ENCODE measurements around the gene STOX2. TPM values are rescaled to one million over a fixed set of nuclear protein-coding genes. Genes with fewer than 3 reads are reported as not detected.
A peak's percentile ranks its signal among the peaks of the same experiment; 100 is the strongest.

STOX2 gene
- total RNA-seq, 1 donor from 2014 or later = 10.0 TPM

DNA sequence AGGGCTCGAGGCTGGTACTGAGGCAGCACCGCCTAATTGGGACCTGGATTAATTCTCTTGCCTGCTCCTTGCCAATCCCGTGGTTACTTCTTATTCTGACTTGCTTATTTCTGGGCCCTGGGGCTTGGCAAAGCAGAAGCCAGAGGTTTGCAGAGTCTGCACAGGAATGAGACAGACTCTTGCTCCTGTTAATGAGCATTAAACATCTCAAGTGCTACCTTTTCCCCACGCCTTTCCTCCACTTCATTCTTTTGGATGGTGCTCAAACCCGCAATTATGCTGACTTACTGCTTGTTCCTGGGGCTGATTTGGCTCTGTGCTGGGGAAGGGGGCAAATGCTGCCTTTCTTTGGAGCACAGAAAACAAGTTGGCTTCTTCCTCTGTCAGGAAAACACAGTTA, 16.5 kb upstream of the STOX2 start:
- DNase-seq (ENCODE audit: low read depth in 2 of 2) = no peak

DNA sequence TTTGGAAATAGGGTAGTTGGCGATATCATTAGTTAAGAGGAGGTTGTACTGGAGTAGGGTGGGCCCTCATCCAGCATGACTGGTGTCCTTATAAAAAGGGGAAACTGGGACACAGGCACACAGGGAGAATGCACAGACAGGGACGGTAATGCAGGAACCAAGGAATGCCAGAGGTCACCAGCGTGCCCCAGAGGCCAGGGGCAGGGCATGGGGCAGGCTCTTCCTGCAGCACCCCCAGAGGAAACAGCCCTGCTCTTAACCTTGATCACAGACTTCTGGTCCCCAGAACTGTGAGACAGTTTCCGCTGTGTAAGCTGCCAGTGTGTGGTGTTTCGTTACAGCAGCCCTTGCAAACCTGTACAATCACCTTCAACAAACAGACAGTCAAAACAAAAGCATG, 15.9 kb upstream of the STOX2 start:
- no peak for DNase-seq (ENCODE audit: low read depth in 2 of 2)

DNA sequence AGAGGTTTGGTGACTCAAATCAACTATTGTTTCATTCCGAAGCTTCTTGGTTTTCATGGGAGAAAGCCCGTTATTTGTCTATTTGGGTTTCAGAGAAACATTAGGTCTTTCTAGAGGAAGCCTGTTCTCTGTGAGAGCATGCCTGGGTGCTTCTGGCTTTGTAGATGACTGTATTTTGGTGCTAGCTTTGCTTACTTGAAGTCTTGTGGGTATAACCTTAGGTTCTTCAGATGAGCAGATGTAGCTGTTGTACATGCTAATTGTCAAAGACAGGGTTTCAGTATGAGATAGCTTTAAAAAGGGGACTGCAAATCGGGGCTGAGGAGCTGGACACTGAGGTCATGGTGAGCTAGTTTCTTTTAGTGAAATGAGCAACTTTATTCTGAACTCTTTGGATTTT, 7.9 kb upstream of the STOX2 start:
- no peak for DNase-seq (ENCODE audit: low read depth in 2 of 2)

DNA sequence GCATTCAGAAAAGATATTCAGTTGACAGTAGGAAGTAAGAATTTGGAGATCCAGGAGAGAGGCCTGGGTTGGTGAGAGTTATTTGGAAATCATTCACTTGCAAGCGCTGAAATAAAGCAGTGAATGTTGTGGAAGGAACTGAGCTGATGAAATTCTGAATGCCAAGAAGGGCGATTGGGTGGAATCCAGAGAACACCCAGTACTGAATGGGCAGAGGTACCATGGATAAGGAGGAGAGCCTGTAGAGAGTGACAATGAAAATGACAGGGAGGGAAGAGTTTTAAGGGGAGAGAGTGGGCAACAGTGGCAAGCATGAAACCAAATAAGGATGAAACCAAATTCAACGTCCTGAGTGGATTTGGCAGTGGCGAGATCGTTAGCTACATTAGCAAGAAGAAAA, 6.7 kb upstream of the STOX2 start:
- no peak for DNase-seq (ENCODE audit: low read depth in 2 of 2)

DNA sequence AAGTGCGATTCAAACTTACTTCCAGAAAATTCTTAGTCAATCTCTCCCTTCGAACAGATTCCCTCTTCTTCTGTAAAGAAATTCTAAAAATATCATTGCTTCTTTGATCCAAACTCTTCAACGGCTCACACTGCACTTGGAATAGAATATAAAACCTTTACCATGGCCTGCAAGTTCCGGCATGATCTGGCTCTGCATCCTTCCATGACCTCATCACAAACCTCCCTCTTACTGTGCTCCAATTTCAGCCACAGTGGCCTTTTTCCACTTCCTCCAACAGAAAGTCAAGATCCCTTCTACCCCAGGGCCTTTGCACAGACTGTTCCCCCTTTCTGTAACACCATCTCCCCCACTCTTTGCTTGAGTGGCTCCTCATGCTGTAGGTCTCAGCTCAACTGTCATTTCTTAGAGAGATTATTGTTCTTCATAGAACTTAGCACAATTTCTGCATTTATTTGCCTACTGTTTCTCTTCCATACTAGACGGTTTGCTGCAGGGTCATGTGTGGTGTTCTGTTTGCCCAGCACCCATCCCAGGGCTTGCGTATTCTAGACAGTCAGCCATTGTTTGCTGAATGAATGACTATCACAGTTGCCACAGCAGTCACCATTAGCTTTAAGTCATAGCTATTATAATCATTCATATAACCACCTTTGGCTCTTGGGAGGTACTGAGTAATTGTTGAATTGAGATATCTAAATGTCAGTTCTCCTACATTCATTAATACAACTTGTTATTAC, 1.9 kb upstream of the STOX2 start:
- no peak for DNase-seq (ENCODE audit: low read depth in 2 of 2)

DNA sequence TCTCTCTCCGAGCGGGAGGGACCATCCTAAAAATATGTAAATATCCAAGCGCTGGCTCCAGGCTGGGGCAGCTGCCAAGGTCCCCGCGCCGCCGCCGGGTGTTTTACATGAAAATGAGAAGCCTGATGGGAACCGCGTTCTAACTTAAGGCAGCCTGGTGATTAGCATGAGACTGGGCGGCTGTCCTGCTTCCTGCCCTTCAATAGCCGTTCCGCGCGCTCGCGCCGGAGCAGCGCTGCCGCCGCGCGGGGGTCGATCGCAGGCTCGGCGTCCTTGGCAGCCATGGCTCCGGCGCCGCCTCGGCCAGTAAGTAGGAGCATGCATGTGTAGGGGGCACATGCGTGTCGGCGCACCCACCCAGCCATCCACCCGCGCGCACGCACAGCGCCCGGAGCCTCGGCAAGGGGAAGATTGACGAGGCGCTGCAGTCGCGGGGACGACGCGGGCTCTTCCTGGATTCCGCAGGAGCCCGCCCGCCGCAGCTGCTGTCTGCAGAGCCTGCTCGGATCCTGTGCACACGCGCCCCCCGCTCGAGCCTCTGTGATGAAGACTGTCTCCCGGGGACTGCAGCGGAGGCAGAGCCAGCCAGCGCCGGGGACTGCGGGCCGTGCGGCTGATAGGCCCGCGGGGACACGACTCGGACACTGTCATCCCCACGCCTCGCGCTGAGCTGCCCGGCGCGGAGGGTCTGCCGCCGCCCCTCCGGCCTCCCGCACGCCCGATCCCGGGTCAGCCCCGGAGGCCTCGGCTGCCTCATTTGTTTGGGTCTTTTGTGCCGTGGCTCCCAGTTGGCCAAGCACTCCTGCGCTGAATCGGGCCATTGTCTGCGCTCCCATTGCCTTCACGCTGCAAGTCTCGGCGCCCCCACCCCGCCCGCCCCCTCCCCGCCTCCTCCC, 734 bp downstream of the STOX2 start:
- DNase-seq (ENCODE audit: low read depth in 2 of 2) = peak; percentile 16 to 46

DNA sequence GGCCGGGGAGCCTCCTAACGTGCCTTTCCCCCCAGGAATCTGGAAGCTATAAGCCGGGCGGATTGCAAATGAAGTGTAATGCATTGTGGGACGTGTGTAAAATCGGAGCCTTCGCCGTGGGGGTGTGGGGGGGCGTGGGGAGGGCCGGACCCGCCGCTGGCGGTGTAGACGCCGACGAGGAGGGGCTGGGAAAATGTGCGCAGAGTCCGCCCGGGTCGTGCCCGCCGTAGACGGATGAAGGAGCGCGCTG, 1.3 kb downstream of the STOX2 start:
- DNase-seq (ENCODE audit: low read depth in 2 of 2) = no peak

DNA sequence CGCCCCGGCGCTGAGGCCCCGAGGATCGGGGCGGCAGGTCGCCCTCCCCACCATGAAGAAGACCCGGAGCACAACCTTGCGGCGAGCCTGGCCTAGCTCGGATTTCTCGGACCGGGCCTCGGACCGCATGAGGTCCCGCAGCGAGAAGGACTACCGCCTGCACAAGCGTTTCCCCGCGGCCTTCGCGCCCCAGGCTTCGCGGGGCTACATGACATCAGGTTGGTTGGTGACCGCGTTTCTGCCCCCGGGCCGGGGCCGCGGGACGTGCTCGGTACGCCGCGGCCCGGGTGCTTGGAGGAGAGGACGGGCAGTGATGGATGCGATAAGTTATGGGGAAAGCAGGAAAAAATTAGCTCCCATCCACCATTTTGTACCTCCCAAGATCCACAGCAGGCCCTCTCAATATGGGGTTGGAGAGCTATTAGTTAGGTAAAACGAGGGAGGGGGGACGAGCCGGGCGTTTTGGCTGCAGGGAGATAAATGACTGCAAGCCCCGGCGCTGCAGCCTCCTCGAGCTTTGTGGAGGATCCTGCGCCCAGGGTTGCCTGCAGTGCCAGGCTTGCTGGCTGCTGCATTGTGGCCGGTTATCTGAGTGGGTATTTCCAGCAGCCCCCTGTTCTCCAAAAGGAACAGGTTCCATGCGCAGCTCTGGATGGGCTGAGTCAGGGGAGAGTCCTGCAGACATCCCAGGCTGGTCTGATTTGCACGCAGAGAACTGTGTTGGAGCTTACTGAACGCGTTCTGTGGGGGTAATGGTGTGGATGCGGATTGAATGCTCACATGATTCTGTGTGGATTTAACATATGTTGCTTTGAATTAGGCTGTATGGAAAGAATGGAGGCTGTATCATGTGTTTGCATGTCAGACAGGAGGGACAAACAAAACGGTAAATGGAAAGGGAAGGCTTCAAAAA, 1.9 kb downstream of the STOX2 start:
- no peak for DNase-seq (ENCODE audit: low read depth in 2 of 2)

DNA sequence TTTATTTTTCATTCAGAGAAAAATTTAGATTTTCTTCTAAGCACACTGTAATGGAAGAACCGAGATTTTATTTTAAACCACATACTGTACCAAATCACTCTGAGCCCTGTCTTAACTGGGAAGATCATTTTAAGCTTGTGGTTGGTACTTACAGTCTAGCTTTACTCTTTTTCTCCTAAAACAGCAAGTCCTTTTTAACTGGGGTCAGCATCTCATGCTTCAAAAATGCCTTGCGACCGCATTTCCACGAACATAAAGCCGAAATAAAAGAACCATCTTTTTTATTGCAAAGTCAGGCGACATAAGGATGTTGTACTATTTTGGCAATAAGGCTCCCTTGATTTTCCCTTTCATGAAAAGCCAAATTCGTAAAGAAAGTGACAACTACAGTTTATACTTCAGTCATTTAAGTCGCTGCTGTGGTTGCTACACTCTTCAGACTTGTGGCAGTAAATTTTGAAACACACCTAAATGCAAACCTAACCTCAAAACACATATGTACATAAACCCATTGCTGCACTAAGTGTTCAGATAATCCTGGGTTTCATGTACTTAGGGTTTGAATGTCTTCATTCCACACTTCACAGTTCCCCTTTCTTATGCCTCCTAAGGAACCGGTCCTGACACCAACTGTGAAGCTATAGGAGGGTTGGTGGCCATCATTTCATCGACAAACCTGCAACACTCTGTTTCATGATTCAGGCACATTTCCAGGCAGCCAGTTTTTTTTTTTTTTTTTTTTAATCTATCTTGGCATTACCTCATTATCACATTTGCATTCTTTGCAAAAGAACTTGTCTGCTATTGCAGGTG, 3.0 kb downstream of the STOX2 start:
- DNase-seq (ENCODE audit: low read depth in 2 of 2) = no peak

DNA sequence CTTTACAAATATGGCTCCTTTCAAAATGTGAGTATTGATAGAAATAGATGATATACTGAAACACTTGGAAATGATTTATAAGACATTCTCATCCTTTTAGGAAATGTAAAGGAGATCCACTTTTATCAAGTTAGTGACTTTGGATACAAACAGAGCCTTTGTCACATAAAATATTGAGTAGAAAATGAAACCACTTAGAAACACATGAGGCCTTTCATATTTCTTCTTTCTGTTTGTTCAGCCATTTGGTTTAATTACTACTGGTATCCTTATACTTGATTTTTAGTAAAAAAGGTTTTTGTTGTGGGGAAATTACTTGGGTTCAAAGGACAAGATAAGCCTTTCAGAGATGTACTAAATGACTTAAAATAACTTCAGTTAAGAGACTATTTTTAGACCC, 4.1 kb downstream of the STOX2 start:
- no peak for DNase-seq (ENCODE audit: low read depth in 2 of 2)

DNA sequence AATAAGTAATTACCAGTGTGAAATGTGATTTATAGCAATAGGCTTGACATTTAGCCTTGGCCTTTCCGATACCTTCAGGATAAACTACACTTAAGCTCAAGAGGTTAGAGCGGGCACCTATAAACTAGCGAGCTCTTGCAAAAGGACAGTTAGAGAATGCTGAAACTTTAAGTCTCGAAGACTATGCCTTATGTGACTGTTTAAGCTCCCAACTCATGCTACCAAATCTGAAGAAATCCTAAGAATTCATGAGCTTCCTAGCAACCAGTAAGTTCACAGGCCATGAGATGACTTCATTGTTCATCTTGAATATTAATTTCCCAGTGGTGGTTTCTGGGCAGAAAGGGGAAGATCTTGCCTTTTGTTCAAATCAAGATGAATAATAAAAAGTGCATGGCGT, 4.7 kb downstream of the STOX2 start:
- no peak for DNase-seq (ENCODE audit: low read depth in 2 of 2)

DNA sequence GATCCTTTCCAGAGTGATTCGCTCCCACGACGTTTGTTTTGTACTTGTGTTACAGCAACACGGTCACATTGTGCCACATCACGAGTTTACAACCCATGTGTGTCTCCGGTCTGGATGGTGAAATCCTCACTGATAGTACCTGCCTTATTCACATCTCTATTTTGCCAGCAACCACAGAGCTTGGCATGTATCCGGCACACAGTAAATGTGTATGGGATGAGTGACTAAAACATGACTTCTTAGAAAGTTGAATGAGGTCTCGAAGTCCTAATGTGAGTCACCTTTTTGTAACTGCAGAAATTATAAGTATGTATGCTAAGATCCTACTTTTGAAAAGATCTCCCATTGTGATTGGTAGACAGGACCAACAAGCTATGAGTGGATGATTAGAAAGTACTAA, 7.5 kb downstream of the STOX2 start:
- no peak for DNase-seq (ENCODE audit: low read depth in 2 of 2)

DNA sequence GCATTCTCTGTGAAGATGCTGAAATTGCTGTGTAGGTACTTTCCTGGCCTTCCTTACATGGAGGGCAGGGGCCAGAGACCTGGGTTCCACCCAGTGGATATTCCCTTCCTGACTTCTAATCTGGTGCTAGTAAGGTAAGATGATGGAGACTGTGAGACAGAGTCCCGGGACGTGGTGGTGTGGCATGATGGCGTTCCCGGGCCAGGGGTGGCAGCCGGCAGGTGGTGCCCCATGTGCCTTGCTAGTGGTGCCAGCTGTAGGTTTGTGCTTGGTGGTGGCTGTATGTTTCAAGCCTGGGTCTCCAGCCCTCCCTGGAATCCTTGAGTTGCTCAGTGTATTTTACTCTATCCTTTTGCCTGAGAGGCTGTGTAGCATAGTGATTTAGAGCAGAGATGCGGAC, 10.9 kb downstream of the STOX2 start:
- DNase-seq (ENCODE audit: low read depth in 2 of 2) = no peak

DNA sequence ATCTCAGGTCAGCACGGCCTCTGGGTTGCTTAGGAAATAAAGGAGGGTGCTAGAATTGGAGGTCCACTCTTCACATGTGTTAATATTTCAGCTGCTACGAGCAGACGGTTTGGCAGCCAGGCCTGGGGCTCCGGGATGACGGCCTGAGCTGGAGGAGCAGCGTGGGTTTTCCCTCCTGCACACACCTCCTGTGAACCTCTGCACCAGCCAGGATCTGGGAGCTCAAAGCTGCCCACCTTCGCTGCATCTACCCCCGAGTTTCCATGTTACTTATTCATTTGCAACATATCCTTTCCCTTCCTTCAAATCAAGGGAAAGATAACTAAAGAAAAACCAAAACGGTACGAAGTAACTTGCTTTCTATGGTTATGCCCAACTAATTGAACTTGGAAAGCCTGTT, 13.6 kb downstream of the STOX2 start:
- DNase-seq (ENCODE audit: low read depth in 2 of 2) = no peak

DNA sequence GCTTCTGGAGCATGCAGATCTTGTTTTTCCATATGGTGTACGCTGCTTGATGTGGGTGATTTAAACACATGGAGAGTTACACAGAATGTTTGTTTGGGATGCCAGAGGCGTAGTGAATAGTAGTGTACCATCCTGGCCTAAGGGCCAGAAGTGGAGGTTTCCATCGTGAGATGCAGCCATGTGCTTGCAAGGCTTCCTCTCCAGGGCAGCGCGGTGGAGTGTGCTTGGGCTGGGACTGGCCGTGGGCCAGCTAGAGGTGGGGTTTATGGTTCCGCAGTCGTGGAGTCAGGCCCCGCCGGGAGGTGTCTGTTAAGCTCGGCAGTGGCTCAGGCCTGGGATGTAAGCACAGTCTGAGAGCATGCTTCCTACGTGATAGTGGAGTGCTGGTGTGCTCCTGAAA, 14.0 kb downstream of the STOX2 start:
- DNase-seq (ENCODE audit: low read depth in 2 of 2) = peak in 1 of 2 donors; percentile 5

DNA sequence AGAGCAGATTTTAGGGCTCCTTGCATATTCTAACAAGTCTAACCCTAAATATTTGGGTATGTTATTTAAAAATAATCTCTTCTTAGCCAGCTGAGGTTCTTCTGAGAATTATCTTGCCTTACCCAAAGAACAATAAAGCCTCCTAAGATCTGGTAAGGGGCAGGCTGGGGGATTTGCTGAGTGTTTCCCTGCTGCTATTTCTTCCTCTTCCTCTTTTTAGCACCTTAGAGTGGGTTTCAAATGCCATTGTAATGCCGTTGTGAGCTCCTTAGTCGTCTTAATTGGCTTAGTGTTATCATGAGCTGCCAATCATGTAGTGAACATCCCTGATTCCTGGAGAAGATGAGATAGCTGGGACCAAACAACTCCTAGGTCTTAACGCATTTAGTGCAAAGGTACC, 15.4 kb downstream of the STOX2 start:
- no peak for DNase-seq (ENCODE audit: low read depth in 2 of 2)

DNA sequence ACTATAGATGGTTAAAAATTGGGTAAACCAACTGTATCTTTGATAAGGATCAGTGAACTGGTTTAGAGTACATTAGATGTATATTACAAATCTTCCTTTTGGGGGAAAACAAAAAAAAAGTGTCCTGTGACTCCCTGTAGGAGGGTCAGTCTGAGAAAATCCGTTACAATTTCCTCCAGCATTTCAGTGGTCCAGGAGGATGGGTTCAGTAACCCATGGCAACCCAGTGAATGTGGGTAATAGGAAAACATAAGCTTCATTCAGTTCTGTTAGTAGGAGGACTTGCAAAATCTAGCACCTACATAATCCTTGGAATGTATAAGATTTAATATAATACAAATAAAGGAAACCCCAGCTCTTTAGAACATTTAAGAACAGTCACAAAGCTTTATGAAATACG, 16.2 kb downstream of the STOX2 start:
- DNase-seq (ENCODE audit: low read depth in 2 of 2) = no peak

DNA sequence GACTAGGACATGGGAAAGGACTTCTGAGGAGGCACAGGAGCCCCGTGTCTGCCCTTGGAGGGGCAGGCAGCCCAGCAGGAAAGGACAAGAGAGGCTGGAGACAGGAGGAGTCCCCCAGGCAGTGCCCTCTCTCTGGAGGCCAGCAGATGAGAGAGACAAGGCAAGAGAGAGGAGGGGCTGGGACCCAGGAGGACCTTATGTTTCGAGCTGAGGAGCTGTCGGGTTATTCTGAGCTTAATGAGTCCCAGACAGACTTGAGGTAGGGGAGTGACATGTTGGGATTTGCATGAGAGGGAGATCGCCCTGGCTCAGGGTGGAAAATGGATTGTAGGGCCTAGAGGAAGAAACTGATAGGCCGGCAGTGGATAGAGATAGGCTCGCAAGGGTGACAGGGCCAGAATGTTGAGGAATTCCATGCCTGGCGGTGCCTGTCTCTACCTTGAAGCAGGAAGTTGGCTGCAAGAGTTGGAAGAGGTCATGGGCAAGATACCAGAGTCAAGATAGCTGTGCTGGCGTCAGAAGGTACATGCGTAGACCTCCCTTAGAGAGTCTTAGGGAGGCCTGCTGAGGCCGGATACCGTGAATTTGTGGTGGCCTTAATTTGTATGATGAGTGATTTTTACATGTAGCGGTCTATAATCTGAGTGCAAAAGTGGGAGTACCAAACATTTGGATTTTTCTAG, 19.4 kb downstream of the STOX2 start:
- no peak for DNase-seq (ENCODE audit: low read depth in 2 of 2)

DNA sequence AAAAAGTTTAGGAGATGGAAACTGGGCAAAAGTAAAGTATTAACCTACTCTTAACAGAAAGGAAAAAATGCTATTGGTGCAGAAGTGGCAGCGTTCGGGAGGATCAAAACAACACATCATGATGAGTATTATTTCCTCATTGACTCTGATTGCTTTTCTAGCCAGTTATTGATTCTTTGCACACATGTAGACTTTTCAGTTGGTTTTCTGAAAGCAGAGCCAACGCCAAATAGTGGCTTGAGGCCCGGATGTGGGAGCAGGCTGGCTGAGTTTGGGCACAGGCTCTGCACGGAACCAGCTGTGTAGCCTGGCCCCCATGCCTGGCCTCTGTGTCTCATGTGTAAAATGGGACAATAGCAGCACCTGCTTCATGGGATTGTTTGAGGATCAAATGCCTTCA, 21.8 kb downstream of the STOX2 start:
- no peak for DNase-seq (ENCODE audit: low read depth in 2 of 2)

DNA sequence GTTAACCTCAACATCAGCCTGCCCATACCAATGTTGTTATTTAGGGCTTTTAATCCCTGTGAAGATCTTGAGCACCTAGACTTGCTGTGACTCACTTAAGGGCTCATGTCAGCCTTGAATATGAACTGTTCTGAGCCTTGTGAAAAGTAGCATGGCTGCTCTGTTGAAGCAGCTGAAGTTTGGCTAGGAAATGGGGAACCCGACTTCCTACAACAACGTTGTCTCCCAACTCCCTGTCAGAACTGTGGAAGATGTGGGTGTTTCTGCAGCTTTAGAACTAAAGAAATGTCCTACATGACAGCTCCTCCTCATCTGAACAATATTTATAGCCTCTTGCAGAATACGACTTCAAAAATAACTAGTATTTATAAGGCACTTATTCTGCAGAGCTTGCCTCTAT, 27.5 kb downstream of the STOX2 start:
- no peak for DNase-seq (ENCODE audit: low read depth in 2 of 2)

DNA sequence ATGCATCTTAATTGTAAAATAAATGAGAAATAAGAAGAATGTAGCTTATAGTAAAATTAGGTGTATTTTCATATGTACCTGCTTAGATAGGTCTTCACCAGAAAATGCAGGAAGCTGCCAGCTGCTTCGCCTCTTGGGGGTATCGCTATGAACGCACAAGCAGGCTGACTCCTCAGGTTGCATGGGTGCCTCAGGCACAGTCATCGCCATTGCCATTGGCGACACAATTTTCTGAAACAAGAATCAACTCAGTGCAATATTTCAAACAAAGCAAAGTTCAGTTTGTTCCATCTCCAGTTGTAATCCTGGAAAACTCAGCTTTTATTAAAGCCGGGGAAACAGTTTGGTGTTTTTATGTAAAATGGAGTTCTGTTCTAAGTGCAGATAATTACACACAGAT, 29.7 kb downstream of the STOX2 start:
- DNase-seq (ENCODE audit: low read depth in 2 of 2) = no peak
